NB4 (cell line): ENCODE results near the gene HCK.

Experiments
- MAX ChIP-seq: IDR thresholded peaks from 2 replicates; pipeline ENCODE4 v1.6.1; 2011; ENCODE audit warnings: low read depth, low read length
- POLR2A ChIP-seq: IDR thresholded peaks from 2 replicates; pipeline ENCODE4 v1.6.1; 2011; ENCODE audit warnings: mild to moderate bottlenecking; ENCODE audit not compliant: insufficient read length; ENCODE audit errors: extremely low read depth
- TF ChIP-seq, protein P1 (sequence below): IDR thresholded peaks from one replicate; pipeline ENCODE4 v1.5.1; 2012; ENCODE audit warnings: low read depth, low read length

- TF ChIP-seq, protein P1, sequence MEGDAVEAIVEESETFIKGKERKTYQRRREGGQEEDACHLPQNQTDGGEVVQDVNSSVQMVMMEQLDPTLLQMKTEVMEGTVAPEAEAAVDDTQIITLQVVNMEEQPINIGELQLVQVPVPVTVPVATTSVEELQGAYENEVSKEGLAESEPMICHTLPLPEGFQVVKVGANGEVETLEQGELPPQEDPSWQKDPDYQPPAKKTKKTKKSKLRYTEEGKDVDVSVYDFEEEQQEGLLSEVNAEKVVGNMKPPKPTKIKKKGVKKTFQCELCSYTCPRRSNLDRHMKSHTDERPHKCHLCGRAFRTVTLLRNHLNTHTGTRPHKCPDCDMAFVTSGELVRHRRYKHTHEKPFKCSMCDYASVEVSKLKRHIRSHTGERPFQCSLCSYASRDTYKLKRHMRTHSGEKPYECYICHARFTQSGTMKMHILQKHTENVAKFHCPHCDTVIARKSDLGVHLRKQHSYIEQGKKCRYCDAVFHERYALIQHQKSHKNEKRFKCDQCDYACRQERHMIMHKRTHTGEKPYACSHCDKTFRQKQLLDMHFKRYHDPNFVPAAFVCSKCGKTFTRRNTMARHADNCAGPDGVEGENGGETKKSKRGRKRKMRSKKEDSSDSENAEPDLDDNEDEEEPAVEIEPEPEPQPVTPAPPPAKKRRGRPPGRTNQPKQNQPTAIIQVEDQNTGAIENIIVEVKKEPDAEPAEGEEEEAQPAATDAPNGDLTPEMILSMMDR, result no peak
- TF ChIP-seq POLR2A, result no peak
- no peak for TF ChIP-seq MAX
Measured at GRCh38 chr20:32036252-32036651, 15.8 kb upstream of the HCK start.
